Subcutaneous adipose tissue (tissue), 4 donors: Measurements from ENCODE around the gene LIPI. TPM values are rescaled to one million over a fixed set of nuclear protein-coding genes. Genes with fewer than 3 reads are reported as not detected.

Source experiments
- CTCF ChIP-seq: fragments of 450-650 bp; IDR thresholded peaks from one replicate; pipeline ENCODE4 v1.5.1; 2016; ENCODE audit warnings: low read depth, mild to moderate bottlenecking, control low read depth, antibody characterized with exemption, moderate library complexity
- total RNA-seq, 4 donors: library from RNA; depleted of rRNA; stranded (reverse); fragments of >200 nt; gene quantifications; one replicate each; pipeline ENCODE4 v1.1.0, GENCODE V29; 2016

LIPI gene
- total RNA-seq, 4 donors from 2014 or later = not detected

DNA sequence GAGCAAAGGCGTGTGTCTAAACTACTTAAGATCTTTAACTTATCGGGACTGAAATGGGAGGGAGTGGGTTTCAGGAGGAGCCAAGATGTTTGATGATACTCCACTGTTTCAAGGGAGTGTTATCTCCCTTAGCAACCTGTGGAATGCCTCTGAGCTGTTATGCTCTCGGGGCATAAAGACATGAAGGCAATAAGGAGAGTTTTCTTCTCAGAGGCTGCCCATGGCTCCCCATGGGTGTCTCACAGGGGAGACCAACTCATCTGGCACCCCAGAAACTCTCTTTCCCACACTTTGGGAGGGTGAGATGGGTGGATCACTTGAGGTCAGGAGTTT is 130.0 kb downstream of the LIPI start:
- no peak for TF ChIP-seq CTCF

DNA sequence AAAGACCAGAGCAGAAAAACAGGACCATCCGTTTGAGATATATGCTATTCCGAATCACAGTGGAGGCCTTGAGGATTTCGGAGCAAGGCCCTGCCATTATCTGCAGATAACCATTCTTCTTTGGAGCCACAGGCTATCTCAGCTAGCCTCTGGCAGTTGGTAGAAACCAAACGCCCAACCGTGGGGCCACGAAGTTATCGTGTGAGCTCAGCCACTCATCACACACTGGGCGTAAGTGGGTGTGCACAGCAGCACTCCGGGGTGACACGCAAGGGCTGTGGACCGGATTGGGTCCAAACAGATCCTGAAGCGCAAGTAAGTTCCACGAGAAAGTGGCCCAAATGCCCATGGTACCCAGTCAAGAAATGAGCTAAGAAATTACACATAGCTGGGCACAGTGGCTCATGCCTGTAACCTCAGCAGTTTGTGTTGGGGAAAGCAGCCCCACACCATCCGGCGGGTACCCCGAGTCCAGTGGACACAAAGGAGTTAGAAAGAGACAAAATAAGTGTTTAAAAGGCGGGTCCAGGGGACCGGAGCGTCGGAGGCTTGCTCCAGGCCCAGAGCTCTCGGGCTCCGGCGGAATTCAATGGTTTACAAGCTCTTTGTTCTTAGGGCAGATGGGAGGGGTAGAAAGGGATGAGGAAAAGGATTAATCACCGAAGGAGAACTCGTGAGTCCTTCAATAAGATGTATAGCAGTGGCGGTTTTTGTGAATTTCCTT is 130.6 kb downstream of the LIPI start:
- TF ChIP-seq CTCF = no peak

DNA sequence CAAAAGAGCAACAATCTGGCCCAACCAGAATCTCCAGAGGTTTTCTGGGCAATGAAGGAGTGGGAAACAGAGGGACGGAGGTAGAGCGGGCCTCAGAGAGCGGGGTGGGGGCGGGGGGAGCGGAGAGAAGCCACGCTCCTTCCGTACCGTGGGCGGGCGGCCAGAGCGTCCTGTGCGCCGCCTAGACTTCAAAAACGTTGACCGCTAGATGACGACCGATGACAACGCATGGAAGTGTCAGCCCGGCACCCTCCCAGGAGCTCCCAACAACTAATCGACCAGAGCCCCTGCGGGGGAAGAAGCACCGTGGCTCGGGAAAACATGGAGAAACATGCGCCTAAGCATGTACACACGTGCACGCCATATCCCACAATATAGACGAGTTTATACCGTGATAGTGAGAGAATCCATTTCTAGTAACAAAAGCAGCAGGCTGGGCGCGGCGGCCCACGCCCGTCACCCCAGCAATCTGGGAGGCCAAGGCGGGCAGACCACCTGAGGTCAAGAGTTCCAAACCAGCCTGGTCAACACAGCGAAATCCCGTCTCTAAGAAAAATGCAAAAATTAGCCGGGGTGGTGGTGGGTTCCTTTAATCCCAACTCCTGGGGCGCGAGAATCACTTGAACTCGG is 131.9 kb downstream of the LIPI start:
- TF ChIP-seq CTCF = no peak

- TF ChIP-seq CTCF = no peak
Observed at GRCh38 chr21:14076143-14076806, 134.5 kb downstream of the LIPI start.

GRCh38 chr21:14075346-14076142 is 135.2 kb downstream of the LIPI start:
- TF ChIP-seq CTCF = no peak

DNA sequence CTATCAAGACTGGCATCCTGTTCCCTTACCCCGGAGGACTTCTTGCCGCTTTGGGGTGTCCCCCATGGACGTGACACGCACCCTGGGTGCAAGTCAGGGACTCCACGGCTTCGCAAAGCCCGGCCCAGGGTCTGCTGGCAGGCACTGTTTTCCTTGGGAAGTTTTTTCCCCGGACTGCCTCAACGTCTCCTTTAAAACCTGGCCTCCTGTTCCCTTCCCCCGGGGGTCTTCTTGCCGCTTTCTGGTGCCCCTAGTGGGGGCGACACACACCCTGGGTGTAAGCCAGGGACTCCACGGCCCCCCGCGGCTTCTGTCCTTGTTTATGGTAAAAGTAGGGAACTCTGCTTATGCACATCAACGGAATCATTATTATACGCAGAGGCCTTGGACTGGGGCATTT is 136.6 kb downstream of the LIPI start:
- no peak for TF ChIP-seq CTCF

GRCh38 chr21:14073615-14074014 is 137.1 kb downstream of the LIPI start:
- no peak for TF ChIP-seq CTCF
